ENCODE results near the gene ETV4.

GRCh38 chr17:43550754-43551153 is 4.6 kb upstream of the ETV4 start:
- no peak for TF ChIP-seq CTCF (conservative IDR thresholded peaks at IDR 0.05; ENCODE audit: low read depth, low read length)
- TF ChIP-seq EZH2 (IDR thresholded peaks at IDR 0.05; ENCODE audit: low read length, unreplicated experiment), result no peak
- TF ChIP-seq EZH2phosphoT487 (IDR thresholded peaks at IDR 0.05; ENCODE audit: borderline replicate concordance, low read length), result no peak
